Measurements from ENCODE around the gene UCKL1.
"Not testable (repeated sequence)": the region's sequence is repeated elsewhere in the genome, so short reads cannot be mapped to it uniquely, and the experiment has no call there.

UCKL1 gene

GRCh38 chr20:63955827-63956663, at the start of gene UCKL1:
Gene UCKL1, minus strand, starts transcription at chr20:63956416. Its CDS starts 44 bp downstream, at chr20:63956372.
- peak; percentile 76 to 81 for DNase-seq (ENCODE audit: low read depth in 2 of 2)

GRCh38 chr20:64005394-64005793, 49.2 kb upstream of the UCKL1 start:
- no peak for DNase-seq (ENCODE audit: low read depth in 2 of 2)

GRCh38 chr20:64003960-64004725, 47.9 kb upstream of the UCKL1 start:
- no peak for DNase-seq (ENCODE audit: low read depth in 2 of 2)

DNA sequence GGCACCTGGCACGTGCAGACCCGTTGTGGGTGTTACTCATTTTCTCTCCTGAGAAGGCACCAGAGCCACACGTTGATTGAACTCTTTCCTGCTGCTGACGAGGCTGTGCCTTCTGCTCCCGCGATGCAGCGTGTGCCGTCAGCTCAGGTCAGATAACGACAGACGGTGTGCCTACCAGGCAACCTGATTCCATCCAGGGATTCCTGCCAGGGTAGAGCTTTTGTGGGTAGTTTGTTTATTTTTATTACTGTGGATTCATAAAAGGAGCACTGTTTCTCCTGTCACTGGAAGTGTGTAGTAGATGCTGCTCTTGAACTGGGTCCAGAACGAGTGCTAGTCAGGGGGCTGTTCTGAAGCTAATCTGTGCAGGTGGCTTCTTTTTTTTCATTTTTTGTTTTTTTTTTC, 45.4 kb upstream of the UCKL1 start:
- no peak for DNase-seq (ENCODE audit: low read depth in 2 of 2)

- DNase-seq (ENCODE audit: low read depth in 2 of 2): no peak
Measured at GRCh38 chr20:64000906-64001305, 44.7 kb upstream of the UCKL1 start.

- DNase-seq (ENCODE audit: low read depth in 2 of 2): no peak
Measured at GRCh38 chr20:63982937-63983336, 26.7 kb upstream of the UCKL1 start.

GRCh38 chr20:63980806-63981728, 24.9 kb upstream of the UCKL1 start, which contains the start of gene PRPF6:
Gene PRPF6, plus strand, starts transcription at chr20:63981132. Its CDS starts 114 bp downstream, at chr20:63981246.
- peak; percentile 84 to 93 for DNase-seq (ENCODE audit: low read depth in 2 of 2)

- no peak for DNase-seq (ENCODE audit: low read depth in 2 of 2)
Measured at GRCh38 chr20:63980317-63980805, 24.1 kb upstream of the UCKL1 start.

- peak in 1 of 2 donors; percentile 44 for DNase-seq (ENCODE audit: low read depth in 2 of 2)
Measured at GRCh38 chr20:63979557-63980316, 23.5 kb upstream of the UCKL1 start, which contains the start of gene SAMD10. Gene SAMD10, minus strand, starts transcription at chr20:63979642. Its CDS starts 175 bp downstream, at chr20:63979467.

DNA sequence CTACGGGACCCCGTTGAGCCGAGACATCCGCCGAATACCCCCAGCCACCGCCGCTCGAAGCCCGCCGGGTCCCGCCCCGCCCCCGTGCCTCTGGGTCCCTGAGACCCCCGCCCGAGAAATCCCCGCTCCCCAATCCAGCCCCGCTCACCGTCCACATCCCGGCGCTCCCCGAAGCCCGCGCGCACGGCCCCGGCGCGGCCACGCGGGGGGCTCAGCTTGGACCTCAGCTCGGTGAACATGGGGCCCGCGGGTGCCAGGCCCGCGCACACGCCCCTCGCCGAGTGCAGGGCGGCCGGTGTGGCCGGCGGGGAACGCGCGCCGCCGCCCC, 23.0 kb upstream of the UCKL1 start:
- DNase-seq (ENCODE audit: low read depth in 2 of 2): no peak

- no peak for DNase-seq (ENCODE audit: low read depth in 2 of 2)
Measured at GRCh38 chr20:63978319-63979228, 22.4 kb upstream of the UCKL1 start.

DNA sequence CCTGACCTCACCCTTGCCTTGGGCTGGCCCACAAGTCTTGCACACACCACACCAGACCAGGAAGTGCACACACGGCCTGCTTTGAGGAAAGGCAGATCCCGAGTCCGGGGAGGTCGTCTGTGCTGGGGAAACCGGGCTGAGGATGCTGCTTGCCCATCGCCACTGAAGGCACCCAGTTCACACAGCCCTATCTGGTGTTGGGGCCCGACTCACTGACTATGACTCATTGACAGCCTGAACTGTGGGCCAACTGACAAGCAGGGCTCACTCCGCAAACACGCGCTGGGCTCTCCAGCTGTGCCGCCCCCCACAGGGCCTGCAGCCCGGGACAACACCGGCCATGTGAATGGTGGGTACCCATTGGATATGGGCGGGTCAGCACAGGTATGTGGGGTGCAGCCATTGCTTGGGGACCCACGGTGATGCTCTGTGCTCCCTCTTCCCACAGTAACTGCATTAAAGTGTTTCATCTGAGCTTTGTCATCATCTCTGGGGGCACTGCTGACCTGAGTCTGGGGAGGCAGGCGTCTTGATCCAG, 21.6 kb upstream of the UCKL1 start:
- DNase-seq (ENCODE audit: low read depth in 2 of 2): peak in 1 of 2 donors; percentile 41

- no peak for DNase-seq (ENCODE audit: low read depth in 2 of 2)
Measured at GRCh38 chr20:63976980-63977738, 20.9 kb upstream of the UCKL1 start.

DNA sequence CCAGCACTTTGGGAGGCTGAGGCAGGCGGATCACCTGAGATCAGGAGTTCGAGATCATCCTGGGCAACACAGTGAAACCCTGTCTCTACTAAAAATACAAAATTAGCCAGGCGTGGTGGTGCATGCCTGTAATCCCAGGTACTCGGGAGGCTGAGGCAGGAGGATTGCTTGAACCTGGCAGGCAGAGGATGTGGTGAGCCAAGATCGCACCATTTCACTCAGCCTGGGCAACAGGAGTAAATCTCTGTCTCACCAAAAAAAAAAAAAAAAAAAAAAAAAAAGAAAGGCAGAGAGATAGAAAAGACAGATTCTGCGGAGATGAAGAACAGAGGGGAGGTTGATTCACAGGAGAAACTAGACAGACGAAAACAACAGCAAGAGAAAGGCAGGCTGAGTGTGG, 20.3 kb upstream of the UCKL1 start:
- DNase-seq (ENCODE audit: low read depth in 2 of 2): not testable (repeated sequence)

DNA sequence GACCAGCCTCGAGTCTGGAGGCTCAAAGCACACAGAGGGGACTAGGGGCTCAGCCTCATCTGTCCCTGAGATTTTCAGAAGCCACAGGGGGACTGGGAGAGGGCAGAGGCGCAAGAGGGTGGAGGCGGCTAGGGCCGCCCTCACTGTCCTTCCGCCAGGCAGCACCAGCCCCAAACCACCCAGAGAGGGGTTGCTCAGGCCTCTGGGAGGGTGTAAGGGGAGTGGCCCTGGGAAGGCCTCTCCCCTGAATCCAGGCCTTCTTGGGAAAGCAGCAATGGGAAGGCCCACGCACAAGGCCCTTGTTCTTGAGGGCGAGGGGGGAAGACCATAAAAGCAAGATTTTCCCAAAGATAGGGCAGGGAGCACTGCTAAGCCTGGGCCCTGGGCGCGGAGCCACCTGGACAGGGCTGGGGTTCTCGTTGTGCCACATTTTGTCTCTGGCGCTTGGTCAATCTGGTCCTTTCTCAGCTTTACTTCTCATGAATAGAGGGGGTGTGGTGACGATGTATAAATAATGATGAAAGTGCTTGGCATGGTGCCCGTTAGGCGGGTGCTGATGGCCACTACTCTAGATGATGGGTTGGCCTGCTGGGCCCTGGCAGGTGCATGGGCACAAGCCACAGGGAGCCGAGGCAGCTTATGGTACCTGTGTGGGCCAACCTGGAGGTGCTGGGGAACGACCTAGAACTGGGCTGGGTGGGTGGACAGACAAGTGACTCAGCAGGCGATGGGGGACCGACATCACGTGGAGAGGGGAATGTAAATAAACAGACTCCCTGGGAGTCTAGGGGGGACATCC, 18.4 kb upstream of the UCKL1 start:
- no peak for DNase-seq (ENCODE audit: low read depth in 2 of 2)

DNA sequence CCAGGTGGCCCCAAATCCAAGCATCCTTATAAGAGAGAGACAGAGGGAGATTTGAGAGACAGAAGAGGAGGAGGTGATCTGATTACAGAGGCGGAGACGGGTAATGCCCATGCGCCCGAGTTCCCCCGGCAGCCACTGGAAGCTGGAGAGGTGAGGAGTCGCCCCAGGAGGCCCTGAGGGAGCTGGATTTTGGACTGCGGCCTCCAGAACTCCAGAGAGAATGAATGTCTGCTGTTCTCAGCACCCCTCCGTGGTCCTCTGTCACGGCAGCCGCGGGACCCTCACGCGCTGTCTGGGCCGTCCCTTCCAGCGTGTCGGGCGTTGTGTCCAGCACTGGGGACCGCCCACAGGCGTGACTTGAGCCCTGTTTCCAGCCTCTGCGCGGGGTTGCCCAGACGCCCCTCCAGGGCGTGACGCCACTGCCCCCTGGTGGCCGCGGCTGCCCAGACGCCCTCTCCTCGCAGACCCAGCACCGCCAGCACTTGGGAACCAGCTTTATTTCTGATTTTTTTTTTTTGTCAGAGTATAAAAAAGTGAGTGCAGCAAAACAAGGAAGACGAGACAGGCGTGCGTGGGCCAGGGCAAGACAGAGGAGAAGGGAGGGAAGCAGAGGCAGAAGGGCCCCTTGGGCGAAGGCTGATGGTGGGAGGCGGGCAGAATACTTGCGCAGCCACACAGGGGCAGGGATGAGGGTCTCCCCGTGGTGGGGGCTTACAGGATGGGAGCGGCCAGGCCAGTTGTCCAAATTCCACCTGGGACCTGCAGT, 17.6 kb upstream of the UCKL1 start:
- DNase-seq (ENCODE audit: low read depth in 2 of 2): peak; percentile 49 to 61

- no peak for DNase-seq (ENCODE audit: low read depth in 2 of 2)
Measured at GRCh38 chr20:63973160-63973479, 16.9 kb upstream of the UCKL1 start.

Measured in stimulated activated CD8-positive, alpha-beta memory T cell treated with anti-CD3 and anti-CD28 coated beads, Interleukin-2, amount 100 ng/mL, for 1 hour (primary cell).